GM18517 (cell line): ENCODE results near the gene VGLL1.

ENCODE experiments used
- ATAC-seq: cut with Tn5 transposase; IDR thresholded peaks from one replicate; pipeline ENCODE4 v1.9.1; 2021; ENCODE audit warnings: mild to moderate bottlenecking, moderate library complexity; ENCODE audit not compliant: unreplicated experiment

The VGLL1 gene, protein sequence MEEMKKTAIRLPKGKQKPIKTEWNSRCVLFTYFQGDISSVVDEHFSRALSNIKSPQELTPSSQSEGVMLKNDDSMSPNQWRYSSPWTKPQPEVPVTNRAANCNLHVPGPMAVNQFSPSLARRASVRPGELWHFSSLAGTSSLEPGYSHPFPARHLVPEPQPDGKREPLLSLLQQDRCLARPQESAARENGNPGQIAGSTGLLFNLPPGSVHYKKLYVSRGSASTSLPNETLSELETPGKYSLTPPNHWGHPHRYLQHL

DNA sequence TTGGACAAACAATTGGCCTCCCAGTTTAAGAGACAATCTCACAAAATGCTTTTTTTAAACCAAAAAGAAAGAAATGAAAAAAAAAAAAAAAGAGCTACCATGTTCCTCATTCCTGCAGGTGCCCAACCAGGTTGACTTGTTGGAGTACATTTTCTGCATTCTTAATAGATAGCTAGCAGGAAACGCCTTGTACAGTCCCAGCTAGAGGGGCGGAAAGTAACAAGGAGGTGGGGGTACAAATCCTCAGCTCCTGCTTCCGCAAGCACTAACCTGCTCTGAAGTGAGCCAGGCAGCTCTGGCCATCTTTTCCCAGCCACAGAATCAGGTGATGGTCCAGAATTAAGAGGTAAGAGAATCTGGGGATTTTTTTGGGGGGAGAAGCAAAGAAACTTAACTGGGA, at the start of gene VGLL1:
VGLL1 (plus strand) TSS at position 265 of the 400 bp plus-strand sequence. CDS start 3,806 bp downstream, outside the sequence.
- ATAC-seq, result no peak

DNA sequence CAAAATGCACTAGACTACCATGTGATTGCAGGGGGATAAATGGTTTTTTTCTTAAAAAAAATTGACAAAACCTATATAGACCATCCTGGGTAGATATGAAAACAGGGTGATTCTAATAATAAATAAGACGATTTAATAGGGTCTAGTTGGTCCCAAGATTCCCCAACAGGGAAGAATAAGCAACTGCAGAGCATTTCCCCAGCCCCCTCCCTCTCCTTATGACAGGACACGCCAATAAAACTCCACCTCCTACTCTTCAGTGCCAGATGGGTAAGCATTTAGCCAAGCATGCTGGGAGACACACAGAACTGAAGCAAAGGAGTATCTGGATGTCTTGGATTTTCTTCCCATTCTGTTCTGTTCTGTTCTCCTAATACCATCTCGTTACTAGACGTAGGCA, 44.4 kb upstream of the VGLL1 start, which contains the start of gene BRS3:
BRS3 (plus strand) TSS at position 301 of the 400 bp plus-strand sequence. CDS start 168 bp downstream, outside the sequence.
- ATAC-seq, result no peak

DNA sequence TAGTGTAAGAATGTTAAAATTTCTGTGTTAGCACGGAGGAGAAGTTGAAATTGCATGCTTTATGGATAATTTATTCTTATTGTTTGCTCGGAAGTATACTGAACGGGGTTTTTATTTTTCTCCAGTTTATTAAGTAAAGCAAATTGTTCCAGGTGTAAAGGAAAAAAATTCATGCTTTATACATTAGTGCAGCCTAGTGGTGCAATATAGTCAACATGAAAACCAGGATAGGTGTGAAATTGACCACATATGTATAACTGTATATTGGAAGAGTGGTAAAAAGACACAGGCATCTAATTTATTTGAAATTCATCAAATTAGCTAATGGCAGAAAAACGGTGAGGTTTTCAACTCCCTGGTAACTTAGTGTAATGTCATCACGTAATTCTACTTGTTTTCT, 43.3 kb upstream of the VGLL1 start:
- no peak for ATAC-seq

DNA sequence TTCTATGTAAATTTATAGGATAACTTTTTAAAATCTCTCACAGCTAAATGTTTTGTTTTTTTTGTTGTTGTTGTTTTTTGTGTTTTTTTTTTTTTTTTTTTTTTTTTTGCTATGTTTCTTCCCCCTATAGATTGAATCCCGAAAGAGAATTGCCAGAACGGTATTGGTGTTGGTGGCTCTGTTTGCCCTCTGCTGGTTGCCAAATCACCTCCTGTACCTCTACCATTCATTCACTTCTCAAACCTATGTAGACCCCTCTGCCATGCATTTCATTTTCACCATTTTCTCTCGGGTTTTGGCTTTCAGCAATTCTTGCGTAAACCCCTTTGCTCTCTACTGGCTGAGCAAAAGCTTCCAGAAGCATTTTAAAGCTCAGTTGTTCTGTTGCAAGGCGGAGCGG, 40.2 kb upstream of the VGLL1 start:
- ATAC-seq, result no peak

DNA sequence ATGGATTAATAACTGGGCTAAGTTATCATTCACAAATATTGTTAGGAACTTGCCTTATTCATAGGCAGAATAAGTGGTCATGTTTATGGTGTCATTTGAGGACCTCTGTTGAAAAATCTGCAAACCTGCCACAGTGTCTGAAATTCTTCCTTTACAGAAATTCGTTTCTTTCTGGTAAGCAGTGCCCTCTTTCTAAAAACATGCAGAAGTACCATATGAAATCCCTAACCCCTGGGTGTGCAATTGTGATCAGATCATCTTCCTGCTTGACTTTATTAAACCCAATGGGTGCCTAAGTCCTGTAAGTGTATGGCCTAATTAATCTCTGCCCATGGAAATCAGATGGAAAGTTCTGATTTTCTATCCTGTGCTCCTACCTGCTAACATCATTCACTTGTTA, 39.0 kb upstream of the VGLL1 start:
- ATAC-seq, result no peak

DNA sequence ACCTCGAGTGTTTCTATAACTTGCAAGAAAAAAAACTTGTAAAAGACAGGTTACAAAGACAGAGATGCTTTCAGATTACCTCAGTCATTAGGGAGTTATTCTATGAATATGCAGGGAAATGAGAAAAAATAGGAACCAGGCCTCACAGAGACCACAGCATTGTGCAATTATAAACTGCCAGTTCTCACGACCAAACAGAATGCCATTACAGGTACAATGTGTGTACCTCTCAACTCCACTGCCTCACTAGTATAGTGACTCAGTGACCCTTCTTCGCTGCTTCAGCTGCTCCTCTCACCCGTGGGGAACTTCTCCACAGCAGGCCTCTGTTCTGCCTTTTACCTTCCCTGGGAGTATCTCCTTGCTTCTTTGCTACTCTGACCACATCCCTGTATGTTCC, 37.0 kb upstream of the VGLL1 start:
- ATAC-seq, result no peak

DNA sequence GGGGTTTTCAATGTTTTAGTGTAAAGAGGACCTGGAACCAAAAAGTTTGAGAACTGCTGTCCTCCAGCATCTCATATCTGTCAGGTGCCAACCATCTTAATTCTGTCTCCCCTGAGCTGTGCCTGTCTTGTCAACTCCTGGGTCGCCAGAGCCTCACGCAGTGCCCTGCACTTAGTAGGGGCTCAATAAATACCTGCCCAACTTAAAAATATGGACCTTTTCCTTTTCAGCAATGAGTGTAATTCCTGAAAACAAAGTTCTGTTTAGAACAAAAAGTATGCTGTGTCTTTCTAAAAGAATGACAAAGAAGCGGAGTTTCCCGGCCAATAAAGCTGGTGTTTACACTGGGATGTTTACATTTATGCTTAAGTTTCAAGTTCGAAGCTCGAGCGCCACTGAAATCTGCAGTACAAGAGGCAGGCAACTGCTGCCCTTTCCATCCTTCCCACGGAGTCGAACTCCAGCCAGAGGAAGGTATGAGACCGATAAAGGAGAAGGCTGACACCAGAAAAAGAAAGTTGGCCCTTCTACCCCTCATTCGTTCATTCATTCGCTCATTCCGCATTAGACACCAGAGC, 35.7 kb upstream of the VGLL1 start:
- peak; percentile 3 for ATAC-seq

DNA sequence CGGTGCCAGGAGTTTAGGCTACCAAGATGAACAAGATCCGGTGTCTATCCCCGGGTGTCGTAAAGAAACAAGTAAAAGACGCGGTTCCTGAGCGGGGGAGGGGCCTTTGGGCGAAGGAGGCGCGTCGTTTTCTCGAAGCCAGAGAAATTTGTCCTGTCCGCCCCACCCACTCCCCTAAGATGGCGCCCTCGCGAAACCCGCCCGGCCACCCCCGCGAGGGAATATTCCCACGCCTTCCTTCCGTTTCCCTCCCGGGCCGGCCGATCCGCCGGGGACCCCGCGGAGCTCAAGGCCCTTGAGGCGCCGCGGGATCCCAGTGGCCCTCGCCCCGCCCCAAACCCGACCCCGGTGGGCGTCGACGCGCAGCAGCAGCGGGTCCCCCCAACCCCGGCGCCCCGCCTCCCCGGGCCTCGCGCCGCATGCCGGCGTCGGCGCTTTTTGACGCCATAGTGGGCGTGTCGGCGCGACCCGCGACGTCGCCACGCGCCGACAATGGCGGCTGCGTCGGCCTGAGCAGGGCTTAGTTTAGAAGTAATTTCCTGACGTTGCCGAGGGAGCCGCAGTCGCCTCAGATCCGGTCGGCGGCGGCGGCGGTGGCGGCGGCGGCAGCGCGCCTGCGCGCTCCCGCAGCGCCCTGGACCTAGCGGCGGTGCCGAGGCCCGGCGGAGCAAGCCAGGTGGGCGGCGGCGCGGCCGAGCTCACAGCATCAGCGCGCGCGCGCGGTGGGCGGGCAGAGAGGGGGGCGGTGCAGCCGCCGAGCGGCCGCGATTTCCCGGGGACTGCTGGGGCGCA, 35.1 kb upstream of the VGLL1 start:
- peak; percentile 75 for ATAC-seq

DNA sequence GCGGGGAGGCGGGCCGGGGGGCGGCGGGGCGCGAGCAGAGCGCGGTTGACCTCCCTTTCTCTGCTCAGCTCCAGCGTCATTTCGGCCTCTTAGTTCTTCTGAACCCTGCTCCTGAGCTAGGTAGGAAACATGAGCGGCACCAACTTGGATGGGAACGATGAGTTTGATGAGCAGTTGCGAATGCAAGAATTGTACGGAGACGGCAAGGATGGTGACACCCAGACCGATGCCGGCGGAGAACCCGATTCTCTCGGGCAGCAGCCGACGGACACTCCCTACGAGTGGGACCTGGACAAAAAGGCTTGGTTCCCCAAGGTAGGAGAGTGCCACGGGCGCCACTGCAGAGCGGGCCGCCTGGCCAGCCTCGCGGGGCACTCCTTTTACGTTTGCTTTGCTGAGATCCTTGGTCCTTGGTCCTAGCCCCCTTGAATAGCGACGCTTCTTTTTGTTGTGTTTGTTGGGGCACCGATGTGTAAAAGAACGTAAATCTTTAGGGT, 34.4 kb upstream of the VGLL1 start, which contains the start of gene HTATSF1:
HTATSF1 (plus strand) TSS at position 37 of the 497 bp plus-strand sequence; CDS start at position 130, 93 bp downstream.
- ATAC-seq, result peak; percentile 24

DNA sequence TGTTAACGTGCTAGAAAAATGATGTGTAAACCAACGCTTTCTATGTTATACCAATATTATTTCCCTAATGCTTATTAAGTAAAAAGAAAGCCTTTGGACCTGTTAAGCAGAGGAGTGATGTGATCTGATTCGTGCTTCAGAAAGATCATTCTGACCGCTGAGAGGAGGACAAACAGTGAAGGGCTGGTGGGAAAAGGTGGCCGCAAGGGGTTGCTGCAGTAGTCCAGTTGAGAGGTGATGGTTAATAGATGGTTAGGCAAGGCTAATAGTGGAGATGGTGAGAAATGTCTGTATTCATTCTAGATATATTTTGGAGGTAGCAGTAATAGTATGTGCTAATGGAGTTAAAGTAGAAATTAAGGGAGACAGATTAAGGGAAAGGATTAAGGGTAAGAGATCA, 12.9 kb upstream of the VGLL1 start:
- no peak for ATAC-seq

DNA sequence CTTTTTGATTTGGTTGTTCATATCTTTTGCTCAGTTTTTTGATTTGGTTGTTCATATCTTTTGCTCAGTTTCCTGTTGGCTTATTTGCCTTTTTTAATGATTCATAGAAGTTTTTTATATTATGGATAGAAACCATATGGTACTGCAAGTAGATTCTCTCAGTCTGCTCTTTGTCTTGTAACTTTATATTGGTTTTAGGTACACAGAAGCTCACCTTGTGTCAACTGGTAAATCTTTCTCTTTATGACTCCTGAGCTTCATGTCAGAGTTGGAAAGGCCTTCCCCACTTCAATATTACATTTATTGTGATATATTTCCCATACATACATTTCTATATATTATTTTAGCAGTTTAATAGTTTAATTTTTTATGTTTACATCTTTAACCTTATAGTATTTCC, 8.2 kb upstream of the VGLL1 start:
- no peak for ATAC-seq

DNA sequence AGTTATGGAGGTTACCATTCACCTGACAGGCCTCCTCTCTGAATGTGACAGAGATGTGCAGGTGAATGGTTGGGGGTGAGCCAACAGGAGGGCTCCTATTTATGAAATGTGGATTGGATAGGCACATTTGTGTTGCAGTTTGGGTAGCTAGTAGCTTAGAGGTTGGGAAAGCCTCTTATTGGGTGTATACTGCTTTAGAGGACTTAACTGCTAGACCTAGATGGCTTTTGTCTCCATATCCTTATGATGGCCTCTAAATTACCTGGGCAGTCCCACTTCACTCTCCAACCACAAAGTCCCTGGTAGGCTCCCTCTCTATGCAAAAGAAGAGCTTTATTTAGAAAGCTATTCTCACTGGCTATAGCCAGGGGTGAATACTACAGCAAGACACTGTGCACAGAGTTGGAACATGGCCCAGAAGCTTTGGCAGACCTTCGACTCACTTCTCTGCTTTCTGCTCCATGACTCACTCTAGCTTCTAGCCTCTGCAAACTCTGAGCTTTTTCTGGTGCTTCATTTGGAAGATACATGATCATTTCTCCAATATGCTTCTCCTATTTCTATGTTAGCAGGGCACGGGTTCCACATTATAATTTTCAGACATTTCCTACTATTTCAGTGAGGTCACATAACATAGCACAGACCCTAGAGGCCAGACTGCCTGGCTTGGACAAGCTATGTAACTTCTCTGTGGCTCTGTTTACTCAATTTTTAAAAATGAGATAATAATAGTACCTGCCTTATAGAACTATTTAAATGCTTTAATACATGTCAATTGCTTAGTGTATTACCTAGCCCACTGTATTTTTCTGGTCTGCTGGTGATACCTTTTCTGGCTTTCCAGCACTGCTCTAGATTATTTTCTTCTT, 6.0 kb upstream of the VGLL1 start:
- no peak for ATAC-seq

DNA sequence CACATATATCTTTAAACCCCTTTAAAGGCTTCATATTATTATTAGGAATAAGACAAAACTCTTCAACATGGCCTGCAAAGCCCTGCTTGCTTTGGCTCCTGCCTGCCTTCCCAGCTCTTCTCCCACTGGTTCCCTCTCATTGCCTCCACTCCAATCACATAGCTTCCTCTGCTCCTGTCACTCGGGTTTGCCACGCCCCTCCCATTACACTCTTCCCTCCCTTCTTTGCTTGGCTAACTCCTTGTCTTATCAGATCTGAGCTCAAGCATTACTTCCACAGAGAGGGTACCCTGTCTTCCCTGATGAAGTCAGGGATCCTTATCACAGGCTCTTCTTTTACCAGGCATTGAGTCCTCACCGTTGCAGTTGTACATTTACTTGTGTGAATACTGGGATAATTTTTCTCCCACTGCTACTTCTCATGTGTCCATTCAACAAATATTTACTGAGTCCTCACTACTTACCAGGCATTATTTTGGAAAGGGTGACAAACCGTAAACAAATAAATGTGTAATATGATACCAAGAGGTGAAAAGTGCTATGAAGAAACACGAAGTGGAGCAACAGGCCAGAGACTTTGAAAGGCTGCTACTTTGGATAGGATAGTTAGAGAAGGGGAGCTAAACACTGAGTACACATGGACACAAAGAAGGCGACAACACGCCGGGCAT, 3.2 kb upstream of the VGLL1 start:
- ATAC-seq, result no peak

DNA sequence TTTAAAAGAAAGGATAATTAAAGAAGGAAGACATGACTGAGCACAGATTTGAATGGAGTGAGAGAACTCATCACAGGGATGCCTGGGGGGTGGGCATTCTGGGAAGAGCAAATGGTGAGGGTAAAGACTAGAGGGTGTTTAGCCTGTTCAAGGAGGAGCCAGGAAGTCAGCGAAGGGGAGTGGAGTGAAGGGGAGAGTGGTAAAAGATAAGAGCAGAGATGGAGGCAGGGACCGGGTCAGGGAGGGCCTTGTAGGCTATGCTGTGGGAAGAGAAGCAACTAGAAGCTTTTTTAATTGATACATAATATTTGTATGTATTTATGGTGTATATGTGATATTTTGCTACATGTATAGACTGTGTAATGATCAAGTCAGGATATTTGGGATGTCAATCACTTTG, 2.2 kb upstream of the VGLL1 start:
- no peak for ATAC-seq

DNA sequence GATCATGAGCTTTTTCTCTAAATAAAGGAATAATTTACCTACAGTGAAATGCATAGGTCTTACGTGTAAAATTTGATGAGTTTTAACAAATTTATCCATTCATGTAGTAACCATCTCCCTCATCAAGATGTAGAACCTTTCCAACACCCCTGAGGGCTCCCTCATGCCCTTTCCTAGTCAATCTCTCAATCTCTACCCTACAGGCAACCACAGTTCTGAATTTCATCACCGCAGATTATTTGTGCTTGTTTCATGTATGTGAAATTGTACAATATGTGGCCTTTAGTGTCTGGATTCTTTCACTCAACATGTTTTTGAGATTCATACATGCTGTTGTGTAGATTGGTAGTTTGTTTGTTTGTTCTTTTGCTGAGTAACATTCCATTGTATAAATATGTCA, 2.1 kb downstream of the VGLL1 start:
- no peak for ATAC-seq

DNA sequence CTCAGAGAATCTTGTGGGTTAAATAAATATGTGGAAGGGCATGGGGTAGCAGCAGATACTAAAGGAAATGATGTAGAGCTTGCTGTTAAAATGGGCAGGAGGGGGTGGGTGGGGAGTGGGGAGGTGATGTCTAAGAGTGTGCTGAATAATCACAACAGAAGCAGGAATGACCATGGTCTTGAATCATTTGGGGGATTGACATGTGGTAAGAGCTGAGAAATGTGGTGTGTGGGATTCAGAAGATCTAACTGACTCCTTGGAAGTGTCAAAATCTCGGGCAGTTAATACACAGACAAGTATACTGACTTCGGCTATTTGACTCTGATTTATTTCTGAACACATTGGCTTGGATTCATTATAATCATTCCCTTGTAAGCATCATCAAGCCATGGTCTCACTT, 6.8 kb downstream of the VGLL1 start:
- ATAC-seq, result no peak

DNA sequence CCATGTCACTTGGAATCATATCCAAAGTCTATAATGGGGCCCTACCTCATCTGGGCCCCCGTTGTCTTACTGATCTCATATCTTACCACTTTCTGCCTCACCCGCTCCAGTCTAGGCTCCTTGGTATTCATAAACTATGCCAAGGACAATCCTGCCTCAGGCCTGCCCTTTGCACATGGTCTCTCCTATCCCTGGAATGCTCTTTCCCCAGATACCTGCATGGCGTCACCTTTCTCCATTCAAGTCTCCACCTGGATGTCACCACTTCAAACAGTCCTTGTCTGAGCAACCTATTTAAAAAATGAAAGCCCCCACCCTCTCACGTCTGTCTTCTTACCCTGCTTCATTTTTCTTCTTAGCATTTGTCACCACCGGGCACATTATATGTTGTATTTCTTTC, 8.2 kb downstream of the VGLL1 start:
- ATAC-seq, result no peak

DNA sequence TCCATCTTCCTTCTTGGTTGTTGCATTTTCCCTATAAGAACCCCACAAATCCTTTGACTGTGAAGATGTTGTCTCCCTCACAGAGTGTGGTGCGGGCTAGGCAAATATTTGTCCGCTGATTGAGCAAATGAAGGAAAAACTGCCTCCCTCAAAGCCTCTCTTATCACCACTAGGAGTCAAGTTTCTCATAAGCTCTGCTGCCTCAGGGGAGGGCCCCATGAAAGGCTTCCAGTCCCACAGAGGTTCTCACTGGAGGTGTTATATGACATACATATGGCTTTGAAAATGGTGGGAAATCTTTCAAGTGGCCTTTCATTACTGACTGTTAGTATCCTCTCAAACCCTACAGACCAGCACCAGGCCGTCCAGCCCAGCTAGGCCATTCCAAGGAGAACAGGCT, 9.3 kb downstream of the VGLL1 start:
- no peak for ATAC-seq

DNA sequence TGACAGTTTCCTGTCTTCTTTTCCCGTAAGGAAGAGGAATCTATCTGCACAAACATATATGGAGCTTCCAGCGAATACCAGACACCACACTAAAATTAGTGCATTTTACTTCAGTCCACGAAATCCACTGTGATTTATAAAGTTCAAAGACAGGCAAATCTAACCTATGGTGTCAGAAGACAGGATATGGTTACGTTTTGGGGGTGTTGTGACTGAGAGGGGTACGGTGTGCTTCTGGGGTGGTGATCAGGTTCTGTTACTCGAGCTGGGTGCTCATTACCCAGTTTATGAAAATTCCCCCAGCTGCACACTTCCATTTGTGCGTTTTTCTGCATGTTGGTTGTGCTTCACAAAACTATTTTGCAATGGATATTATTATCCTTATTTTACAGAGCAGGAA, 10.3 kb downstream of the VGLL1 start:
- no peak for ATAC-seq

DNA sequence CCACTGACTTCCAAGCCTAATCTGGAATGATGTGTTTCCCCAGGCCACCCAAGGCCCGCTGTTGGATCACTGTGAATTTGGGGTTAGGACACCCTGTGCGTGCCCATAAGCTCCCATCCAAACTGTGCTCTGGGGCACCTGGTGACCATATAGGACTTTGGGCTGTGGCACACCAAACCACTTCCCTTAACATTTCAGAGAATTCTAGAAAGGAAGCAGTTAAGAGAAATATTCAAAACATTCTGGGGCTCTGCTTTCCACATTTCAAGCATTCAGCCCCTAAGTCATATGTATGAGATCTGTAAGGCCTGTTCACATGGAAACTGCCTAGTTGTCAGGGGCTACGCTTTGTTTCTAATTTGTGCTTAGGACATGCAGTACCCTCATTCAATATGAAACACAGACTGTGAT, 14.4 kb downstream of the VGLL1 start:
- no peak for ATAC-seq
